ENCODE data around the gene KLK15.

Gene KLK15, protein sequence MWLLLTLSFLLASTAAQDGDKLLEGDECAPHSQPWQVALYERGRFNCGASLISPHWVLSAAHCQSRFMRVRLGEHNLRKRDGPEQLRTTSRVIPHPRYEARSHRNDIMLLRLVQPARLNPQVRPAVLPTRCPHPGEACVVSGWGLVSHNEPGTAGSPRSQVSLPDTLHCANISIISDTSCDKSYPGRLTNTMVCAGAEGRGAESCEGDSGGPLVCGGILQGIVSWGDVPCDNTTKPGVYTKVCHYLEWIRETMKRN

DNA sequence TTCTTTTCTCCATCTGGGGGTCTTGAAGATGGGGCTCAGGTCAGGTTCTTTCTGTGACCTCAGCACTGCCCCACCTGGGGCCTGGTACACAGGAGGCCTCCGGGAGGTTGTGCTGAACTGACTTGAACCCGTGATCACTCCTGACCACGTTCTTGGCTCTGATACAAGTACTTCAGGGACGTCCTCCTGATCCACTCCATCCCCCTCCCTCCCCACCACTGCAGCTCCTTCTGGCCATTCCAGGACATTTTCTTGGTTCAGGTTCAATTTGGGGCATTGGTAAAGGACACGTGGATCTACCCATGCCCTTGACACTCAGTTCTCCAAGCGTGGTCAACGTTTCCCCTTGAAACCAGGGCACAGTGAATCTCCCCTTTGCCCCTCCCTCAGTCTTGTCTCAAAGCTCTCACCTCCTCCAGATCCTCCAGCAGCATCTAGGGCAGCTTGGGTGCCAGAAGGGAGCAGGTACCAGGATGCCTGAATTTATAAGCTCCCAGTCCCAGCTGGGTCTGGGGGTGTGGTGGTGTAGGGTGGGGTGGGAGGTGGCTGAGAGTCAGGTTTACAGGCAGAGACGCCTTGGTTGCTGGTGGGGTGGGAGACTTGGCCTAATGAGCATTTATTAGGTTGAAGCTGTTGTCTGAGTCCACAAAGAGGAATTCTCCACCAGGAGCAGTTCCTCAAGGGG is at the start of gene KLK15:
Gene KLK15, minus strand, starts transcription at position 458 of the 685 bp plus-strand sequence. CDS start 2,082 bp downstream, outside the sequence.
- no peak for DNase-seq

DNA sequence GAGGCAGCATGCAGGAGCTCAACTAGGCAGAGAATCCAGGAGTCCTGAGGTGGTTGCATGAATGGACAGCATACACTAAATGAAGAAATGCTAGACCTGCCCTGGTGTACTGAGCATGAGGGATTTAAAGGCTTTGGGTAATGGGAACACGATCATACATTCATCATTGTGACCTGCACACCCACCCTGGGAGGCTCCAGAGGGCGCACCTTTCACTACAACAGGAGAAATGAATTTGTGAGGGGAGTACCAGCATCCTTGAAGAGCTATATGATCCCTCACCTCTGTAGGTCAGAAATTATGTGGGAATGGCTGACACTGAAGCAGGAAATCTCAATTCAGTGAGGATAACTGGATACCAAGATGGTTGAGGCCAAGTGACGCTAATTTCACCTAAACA is 48.8 kb upstream of the KLK15 start:
- DNase-seq: no peak

DNA sequence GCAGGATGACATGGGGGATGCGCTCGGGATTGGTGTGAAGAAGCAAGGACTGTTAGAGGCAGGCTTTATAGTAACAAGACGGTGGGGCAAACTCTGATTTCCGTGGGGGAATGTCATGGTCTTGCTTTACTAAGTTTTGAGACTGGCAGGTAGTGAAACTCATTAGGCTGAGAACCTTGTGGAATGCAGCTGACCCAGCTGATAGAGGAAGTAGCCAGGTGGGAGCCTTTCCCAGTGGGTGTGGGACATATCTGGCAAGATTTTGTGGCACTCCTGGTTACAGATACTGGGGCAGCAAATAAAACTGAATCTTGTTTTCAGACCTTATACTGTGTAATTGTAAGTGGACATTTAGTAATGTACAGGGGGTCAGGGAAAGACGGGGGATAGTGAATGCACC is 46.9 kb upstream of the KLK15 start:
- no peak for DNase-seq

DNA sequence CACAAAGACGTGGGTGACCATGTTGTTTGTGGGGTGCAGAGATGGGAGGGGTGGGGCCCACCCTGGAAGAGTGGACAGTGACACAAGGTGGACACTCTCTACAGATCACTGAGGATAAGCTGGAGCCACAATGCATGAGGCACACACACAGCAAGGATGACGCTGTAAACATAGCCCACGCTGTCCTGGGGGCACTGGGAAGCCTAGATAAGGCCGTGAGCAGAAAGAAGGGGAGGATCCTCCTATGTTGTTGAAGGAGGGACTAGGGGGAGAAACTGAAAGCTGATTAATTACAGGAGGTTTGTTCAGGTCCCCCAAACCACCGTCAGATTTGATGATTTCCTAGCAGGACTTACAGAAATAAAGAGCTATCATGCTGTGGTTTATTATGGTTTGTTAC is 45.5 kb upstream of the KLK15 start:
- DNase-seq: no peak

DNA sequence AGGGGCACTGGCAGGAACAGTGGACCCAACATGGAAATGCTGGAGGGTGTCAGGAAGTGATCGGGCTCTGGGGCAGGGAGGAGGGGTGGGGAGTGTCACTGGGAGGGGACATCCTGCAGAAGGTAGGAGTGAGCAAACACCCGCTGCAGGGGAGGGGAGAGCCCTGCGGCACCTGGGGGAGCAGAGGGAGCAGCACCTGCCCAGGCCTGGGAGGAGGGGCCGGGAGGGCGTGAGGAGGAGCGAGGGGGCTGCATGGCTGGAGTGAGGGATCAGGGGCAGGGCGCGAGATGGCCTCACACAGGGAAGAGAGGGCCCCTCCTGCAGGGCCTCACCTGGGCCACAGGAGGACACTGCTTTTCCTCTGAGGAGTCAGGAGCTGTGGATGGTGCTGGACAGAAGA is 44.0 kb upstream of the KLK15 start:
- no peak for DNase-seq

DNA sequence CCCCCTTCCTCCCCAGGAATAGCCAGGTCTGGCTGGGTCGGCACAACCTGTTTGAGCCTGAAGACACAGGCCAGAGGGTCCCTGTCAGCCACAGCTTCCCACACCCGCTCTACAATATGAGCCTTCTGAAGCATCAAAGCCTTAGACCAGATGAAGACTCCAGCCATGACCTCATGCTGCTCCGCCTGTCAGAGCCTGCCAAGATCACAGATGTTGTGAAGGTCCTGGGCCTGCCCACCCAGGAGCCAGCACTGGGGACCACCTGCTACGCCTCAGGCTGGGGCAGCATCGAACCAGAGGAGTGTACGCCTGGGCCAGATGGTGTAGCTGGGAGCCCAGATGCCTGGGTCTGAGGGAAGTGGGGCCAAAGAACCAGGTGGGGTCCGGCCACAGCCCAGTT is 43.1 kb upstream of the KLK15 start:
- DNase-seq: no peak

DNA sequence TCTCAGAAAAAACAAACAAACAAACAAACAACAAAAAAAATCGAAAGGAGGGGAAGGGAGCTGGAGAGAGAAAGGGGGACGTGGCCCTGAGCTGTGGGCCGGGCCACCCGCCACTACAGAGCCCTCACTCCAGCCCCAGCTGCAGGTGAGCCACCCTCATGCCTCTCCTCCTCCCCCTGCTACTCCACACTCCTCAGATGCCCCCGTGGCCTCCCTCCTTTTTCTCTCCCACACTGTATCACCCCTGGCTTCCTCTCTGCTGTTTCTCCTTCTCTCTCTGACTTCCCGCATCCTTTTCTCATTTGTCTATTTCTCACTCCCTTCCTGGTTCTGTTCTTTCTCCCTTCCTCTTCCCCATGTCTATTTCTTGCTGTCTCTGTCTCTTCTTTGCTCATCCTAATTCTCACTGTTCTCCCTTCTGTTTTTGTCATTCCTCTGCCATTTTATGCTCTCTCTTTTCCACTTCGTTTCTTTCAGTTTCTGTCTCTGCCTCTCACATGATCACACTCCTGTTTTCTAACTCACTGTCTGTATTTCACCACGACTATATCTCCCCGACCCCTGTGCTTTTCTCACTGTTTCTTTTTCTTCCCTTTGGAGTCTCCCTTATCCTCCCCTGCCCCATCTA is 42.5 kb upstream of the KLK15 start:
- no peak for DNase-seq

DNA sequence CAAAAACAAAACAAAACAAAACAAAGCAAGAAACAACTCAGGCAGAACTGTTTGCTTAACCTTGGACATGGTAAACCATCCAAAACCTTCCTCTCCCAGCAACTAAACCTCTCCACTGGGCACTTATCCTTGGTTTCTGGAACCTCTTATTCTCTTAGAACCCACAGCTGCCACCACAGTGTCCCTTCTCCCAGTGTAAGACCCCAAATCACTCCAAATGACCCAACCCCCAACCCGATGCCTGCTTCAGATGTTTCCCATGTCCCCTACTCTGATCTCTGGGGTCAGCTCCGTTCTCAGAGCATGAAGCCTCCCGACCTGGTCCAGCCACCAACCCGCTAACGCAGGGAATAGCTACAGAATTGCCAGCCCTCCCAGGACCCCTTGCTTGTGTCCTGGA is 40.8 kb upstream of the KLK15 start:
- no peak for DNase-seq

DNA sequence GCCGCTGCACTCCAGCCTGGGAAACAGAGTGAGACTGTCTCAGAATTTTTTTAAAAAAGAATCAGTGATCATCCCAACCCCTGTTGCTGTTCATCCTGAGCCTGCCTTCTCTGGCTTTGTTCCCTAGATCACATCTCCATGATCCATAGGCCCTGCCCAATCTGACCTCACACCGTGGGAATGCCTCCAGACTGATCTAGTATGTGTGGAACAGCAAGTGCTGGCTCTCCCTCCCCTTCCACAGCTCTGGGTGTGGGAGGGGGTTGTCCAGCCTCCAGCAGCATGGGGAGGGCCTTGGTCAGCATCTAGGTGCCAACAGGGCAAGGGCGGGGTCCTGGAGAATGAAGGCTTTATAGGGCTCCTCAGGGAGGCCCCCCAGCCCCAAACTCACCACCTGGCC is 39.7 kb upstream of the KLK15 start, which contains the start of gene KLK2:
Gene KLK2, plus strand, starts transcription at position 384 of the 400 bp plus-strand sequence. CDS start 35 bp downstream, outside the sequence.
- DNase-seq: no peak

DNA sequence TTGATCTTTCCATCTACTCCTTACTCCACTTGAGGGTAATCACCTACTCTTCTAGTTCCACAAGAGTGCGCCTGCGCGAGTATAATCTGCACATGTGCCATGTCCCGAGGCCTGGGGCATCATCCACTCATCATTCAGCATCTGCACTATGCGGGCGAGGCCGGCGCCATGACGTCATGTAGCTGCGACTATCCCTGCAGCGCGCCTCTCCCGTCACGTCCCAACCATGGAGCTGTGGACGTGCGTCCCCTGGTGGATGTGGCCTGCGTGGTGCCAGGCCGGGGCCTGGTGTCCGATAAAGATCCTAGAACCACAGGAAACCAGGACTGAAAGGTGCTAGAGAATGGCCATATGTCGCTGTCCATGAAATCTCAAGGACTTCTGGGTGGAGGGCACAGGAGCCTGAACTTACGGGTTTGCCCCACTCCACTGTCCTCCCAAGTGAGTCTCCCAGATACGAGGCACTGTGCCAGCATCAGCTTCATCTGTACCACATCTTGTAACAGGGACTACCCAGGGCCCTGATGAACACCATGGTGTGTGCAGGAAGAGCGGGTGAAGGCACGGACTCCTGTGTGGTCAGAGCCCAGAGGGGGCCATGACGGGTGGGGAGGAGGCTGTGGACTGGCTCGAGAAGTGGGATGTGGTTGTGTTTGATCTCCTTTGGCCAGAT is 37.2 kb upstream of the KLK15 start:
- peak; percentile 64 for DNase-seq

DNA sequence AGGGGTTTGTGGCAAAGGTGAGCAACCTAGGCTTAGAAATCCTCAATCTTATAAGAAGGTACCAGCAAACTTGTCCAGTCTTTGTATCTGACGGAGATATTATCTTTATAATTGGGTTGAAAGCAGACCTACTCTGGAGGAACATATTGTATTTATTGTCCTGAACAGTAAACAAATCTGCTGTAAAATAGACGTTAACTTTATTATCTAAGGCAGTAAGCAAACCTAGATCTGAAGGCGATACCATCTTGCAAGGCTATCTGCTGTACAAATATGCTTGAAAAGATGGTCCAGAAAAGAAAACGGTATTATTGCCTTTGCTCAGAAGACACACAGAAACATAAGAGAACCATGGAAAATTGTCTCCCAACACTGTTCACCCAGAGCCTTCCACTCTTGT is 36.1 kb upstream of the KLK15 start:
- DNase-seq: no peak

DNA sequence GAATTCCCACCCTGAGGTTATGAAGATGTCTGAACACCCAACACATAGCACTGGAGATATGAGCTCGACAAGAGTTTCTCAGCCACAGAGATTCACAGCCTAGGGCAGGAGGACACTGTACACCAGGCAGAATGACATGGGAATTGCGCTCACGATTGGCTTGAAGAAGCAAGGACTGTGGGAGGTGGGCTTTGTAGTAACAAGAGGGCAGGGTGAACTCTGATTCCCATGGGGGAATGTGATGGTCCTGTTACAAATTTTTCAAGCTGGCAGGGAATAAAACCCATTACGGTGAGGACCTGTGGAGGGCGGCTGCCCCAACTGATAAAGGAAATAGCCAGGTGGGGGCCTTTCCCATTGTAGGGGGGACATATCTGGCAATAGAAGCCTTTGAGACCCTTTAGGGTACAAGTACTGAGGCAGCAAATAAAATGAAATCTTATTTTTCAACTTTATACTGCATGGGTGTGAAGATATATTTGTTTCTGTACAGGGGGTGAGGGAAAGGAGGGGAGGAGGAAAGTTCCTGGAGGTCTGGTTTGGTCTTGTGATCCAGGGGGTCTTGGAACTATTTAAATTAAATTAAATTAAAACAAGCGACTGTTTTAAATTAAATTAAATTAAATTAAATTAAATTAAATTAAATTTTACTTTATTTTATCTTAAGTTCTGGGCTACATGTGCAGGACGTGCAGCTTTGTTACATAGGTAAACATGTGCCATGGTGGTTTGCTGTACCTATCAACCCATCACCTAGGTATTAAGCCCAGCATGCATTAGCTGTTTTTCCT is 28.3 kb upstream of the KLK15 start:
- no peak for DNase-seq

DNA sequence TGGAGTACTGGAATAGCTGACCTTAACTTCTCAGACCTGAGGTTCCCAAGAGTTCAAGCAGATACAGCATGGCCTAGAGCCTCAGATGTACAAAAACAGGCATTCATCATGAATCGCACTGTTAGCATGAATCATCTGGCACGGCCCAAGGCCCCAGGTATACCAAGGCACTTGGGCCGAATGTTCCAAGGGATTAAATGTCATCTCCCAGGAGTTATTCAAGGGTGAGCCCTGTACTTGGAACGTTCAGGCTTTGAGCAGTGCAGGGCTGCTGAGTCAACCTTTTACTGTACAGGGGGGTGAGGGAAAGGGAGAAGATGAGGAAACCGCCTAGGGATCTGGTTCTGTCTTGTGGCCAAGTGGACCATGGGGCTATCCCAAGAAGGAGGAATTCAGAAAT is 27.6 kb upstream of the KLK15 start:
- DNase-seq: no peak

DNA sequence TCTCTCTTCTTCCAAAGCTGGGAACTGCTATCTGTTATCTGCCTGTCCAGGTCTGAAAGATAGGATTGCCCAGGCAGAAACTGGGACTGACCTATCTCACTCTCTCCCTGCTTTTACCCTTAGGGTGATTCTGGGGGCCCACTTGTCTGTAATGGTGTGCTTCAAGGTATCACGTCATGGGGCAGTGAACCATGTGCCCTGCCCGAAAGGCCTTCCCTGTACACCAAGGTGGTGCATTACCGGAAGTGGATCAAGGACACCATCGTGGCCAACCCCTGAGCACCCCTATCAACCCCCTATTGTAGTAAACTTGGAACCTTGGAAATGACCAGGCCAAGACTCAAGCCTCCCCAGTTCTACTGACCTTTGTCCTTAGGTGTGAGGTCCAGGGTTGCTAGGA is 26.5 kb upstream of the KLK15 start:
- no peak for DNase-seq

DNA sequence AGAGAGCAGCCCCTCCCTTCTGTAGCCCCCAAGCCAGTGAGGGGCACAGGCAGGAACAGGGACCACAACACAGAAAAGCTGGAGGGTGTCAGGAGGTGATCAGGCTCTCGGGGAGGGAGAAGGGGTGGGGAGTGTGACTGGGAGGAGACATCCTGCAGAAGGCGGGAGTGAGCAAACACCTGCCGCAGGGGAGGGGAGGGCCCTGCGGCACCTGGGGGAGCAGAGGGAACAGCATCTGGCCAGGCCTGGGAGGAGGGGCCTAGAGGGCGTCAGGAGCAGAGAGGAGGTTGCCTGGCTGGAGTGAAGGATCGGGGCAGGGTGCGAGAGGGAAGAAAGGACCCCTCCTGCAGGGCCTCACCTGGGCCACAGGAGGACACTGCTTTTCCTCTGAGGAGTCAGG is 25.5 kb upstream of the KLK15 start:
- DNase-seq: peak; percentile 11

DNA sequence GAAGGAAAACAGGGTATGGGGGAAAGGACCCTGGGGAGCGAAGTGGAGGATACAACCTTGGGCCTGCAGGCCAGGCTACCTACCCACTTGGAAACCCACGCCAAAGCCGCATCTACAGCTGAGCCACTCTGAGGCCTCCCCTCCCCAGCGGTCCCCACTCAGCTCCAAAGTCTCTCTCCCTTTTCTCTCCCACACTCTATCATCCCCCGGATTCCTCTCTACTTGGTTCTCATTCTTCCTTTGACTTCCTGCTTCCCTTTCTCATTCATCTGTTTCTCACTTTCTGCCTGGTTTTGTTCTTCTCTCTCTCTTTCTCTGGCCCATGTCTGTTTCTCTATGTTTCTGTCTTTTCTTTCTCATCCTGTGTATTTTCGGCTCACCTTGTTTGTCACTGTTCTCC is 24.0 kb upstream of the KLK15 start:
- no peak for DNase-seq

DNA sequence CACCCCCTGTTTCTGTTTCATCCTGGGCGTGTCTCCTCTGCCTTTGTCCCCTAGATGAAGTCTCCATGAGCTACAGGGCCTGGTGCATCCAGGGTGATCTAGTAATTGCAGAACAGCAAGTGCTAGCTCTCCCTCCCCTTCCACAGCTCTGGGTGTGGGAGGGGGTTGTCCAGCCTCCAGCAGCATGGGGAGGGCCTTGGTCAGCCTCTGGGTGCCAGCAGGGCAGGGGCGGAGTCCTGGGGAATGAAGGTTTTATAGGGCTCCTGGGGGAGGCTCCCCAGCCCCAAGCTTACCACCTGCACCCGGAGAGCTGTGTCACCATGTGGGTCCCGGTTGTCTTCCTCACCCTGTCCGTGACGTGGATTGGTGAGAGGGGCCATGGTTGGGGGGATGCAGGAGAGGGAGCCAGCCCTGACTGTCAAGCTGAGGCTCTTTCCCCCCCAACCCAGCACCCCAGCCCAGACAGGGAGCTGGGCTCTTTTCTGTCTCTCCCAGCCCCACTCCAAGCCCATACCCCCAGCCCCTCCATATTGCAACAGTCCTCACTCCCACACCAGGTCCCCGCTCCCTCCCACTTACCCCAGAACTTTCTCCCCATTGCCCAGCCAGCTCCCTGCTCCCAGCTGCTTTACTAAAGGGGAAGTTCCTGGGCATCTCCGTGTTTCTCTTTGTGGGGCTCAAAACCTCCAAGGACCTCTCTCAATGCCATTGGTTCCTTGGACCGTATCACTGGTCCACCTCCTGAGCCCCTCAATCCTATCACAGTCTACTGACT is 21.4 kb upstream of the KLK15 start, which contains the start of gene KLK3:
Gene KLK3, plus strand, starts transcription at position 280 of the 775 bp plus-strand sequence. Its CDS starts 41 bp downstream, at position 321.
- no peak for DNase-seq

DNA sequence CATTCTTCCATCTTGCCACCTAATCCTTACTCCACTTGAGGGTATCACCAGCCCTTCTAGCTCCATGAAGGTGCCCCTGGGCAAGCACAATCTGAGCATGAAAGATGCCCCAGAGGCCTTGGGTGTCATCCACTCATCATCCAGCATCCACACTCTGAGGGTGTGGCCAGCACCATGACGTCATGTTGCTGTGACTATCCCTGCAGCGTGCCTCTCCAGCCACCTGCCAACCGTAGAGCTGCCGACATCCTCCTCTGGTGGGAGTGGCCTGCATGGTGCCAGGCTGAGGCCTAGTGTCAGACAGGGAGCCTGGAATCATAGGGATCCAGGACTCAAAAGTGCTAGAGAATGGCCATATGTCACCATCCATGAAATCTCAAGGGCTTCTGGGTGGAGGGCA is 18.2 kb upstream of the KLK15 start:
- DNase-seq: no peak

DNA sequence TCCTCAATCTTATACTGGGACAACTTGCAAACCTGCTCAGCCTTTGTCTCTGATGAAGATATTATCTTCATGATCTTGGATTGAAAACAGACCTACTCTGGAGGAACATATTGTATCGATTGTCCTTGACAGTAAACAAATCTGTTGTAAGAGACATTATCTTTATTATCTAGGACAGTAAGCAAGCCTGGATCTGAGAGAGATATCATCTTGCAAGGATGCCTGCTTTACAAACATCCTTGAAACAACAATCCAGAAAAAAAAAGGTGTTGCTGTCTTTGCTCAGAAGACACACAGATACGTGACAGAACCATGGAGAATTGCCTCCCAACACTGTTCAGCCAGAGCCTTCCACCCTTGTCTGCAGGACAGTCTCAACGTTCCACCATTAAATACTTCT is 17.4 kb upstream of the KLK15 start:
- no peak for DNase-seq

DNA sequence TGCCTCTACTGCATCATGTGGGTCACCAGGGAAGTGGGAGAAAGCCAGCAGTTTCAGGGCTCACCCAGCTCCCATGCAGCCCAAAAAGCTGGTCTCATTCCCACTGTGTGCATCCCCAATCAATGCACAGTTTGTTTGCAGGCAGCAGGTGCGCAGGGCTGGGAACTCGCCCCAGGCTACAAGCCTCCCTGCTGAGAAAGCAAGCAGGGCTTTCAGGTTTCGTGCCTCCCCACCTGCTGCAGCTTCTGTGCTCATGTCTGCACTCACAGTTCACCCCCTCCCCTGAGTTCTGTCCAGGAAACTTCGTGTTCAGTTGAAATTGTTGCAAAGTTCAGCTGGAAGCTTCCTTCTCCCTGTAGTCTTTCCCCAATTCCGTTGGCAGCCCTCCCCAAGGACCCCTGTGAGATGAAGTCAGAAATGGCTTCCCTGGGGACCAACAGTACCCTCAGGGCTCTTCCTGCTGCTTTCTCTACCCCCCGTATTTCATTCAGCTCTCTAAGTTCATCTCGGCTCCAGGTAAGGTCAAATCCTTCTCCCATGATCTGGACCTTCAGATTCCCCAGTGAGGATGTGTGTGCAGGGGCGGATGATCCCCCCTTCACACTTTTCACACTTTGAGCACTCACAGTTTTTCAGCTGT is 11.0 kb upstream of the KLK15 start:
- no peak for DNase-seq

DNA sequence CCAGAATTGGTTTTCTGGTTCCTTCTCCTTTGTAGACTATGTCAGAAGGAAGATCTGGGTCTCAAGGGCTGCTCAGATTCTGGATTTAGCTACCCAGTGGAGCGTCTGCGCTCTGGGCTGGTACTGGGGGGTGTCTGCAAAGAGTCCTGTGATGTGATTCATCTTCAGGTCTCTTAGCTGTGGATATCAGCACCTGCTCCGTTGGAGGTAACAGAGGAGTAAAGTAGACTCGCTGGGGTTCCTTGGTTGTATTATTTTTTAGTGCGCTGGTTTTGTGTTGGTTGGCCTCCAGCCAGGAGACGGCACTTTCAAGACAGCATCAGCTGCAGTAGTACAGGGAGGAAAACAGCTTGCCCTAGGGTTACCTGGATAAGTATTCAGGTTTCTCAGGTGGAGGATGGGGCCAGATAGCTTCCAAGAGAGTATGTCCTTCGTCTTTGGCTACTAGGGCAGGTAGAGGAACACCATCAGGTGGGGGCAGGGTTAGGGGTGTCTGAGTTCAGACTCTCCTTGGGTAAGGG is 10.4 kb upstream of the KLK15 start:
- no peak for DNase-seq
